ENCODE measurements around the gene MOGAT3. TPM values are rescaled to one million over a fixed set of nuclear protein-coding genes. Genes with fewer than 3 reads are reported as not detected.

MOGAT3 gene
- total RNA-seq, 1 experiment from 2014 or later = 0.52 TPM

DNA sequence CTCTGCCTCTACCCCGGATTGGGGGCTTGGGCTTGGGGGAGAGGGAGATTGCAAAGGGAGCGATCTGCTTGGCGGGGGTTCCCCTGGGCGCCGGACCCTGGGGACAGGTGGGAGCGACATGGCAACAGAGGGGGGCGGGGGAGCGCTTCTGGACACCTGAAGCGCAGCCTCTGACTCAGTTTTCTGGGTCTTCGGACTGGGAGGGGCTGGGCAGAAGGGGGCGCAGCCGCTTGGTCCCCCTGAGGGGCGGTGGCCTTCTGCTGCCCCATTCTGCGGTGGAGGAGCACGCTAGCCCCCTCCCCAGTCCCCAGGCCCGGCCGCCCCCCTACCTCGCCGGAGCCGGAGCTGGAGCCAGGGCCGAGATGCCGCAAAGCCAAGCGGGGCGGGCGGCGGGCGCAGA is 21.1 kb downstream of the MOGAT3 start:
- peaks cover 59% of the 10 kb centered on the region for H3K27me3 ChIP-seq (ENCODE audit: control insufficient read depth, insufficient read depth, low read length)

DNA sequence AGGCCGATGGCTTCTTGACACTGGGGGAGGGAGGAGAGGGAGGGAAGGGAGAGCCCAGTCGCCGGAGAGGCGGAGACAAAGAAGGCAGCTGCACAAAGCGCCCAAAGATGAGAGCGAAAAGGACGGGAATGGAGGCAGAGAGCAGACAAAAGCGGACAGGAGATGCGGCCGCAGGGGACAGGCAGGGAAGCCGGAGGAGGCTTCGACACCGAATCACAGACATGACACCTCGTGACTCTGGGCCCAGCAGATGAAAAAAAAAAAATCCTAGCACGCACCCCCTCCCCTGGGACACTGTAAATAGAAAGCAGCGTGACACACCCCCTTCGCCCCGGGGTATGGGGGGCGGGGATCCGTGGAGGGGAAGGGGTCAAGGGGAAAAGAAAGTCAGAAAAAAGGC is 21.7 kb downstream of the MOGAT3 start:
- Histone ChIP-seq H3K36me3 (replicated peaks; ENCODE audit: control insufficient read depth, insufficient read depth, low read length) (no peaks in the 10 kb centered on the region), H3K27me3 (ENCODE audit: control insufficient read depth, insufficient read depth, low read length) (peaks cover 65% of the 10 kb centered on the region), H3K4me3 (ENCODE audit: insufficient read depth, low read depth, low read length) (peak overlapping the region; percentile 58)
- DNase-seq = peak; percentile 81

More for the DNA sequence above, 21.1 kb downstream of the MOGAT3 start:
- H3K4me3 ChIP-seq (ENCODE audit: insufficient read depth, low read depth, low read length) = peak overlapping the region; percentile 58
- DNase-seq = peak; percentile 82
- no peaks in the 10 kb centered on the region for H3K36me3 ChIP-seq (replicated peaks; ENCODE audit: control insufficient read depth, insufficient read depth, low read length)

DNA sequence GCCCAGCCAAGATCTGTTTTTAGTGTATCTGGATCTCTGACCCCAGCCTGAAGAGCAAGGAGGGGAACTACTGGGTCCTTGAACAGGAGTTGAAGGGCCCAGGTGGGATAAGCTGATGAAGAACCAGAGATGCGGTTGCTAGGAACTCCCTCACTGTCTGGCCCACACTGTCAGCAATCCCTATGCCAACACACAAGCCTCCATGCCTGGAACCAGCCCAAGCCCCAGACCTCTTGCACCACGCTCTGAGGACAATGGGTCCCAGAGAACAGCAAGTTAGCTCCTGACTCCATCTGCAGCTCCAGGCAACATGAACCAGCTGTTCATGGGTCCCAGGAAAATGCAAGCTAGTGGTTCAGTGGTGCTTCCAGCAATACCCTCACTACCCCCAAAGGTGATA is 23.2 kb downstream of the MOGAT3 start:
- peaks cover 79% of the 10 kb centered on the region for H3K27me3 ChIP-seq (ENCODE audit: control insufficient read depth, insufficient read depth, low read length)
- no peak for DNase-seq
- no peak overlapping the region for H3K4me3 ChIP-seq (ENCODE audit: insufficient read depth, low read depth, low read length)

DNA sequence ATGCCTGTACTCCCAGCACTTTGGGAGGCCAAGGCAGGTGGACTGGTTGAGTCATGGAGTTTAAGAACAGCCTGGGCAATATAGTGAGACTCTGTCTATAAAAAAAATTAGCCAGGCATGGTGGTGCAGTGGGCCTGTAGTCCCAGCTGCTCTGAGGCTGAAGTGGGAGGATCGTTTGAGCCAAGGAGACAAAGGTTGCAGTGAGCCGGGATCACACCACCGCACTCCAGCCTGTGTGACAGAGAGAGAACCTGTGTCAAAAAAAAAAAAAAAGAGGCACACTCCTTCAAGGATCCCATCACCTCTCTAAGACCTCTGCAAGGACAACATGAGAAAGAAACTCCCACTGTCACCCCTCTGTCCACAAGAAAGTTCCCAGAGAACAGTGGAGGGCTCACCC is 25.2 kb downstream of the MOGAT3 start:
- DNase-seq = no peak
- Histone ChIP-seq H3K4me3 (ENCODE audit: insufficient read depth, low read depth, low read length) (no peak overlapping the region), H3K36me3 (replicated peaks; ENCODE audit: control insufficient read depth, insufficient read depth, low read length) (no peaks in the 10 kb centered on the region), H3K27me3 (ENCODE audit: control insufficient read depth, insufficient read depth, low read length) (peaks cover 95% of the 10 kb centered on the region)

More for the DNA sequence above, 23.2 kb downstream of the MOGAT3 start:
- no peaks in the 10 kb centered on the region for H3K36me3 ChIP-seq (replicated peaks; ENCODE audit: control insufficient read depth, insufficient read depth, low read length)

DNA sequence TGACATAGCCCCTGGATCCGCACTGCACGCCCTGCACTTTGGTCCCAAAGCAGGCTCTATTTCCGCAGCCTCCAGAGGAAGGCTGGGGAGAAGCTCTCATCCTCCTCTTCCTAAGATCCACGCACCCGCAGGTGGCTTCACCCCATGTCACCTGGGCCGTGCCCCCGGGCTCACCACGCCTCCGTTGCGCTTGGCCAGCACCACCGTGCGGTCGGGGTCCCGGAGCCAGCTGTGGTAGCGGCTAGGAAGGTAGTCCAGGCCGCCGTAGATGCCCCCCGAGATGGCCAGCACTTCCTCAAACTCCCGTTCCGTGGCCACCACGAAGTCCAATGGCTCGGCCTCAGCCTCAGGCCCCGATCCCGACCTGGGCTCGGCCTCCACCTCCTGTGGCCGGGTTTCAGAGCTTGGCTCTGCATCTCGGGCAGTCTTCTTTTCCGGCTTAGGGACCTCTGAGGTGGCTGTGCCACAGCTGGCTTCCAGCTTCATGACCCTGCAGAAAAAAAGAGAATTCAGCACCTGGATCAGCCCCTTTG is 26.4 kb downstream of the MOGAT3 start:
- peak; percentile 79 for DNase-seq
- Histone ChIP-seq H3K4me3 (ENCODE audit: insufficient read depth, low read depth, low read length) (peak overlapping the region; percentile 41), H3K36me3 (replicated peaks; ENCODE audit: control insufficient read depth, insufficient read depth, low read length) (no peaks in the 10 kb centered on the region), H3K27me3 (ENCODE audit: control insufficient read depth, insufficient read depth, low read length) (peaks cover 95% of the 10 kb centered on the region)

DNA sequence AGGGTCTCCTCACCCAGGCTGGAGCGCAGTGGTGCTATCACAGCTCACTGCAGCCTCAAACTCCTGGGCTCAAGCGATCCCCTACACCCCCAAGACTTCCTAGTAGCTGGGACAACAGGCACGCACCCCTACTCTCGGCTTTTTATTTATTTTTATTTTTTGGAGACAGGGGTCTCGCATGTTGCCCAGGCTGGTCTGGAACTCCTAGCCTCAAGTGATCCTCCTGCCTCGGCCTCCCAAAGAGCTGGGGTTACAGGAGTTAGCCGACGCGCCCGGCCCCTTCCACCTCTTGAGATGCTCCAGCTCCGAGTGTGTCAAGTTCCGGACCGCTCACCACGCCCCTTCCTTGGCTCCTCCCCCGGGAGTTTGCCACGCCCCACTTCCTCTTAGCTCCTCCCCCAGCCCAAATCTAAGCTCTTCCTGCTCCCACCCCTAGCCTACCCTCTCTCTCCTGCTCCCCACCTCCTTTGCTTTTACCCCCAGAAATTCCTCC is 27.0 kb downstream of the MOGAT3 start:
- peak; percentile 96 for DNase-seq
- H3K27me3 ChIP-seq (ENCODE audit: control insufficient read depth, insufficient read depth, low read length) = peaks cover 97% of the 10 kb centered on the region
- no peaks in the 10 kb centered on the region for H3K36me3 ChIP-seq (replicated peaks; ENCODE audit: control insufficient read depth, insufficient read depth, low read length)

DNA sequence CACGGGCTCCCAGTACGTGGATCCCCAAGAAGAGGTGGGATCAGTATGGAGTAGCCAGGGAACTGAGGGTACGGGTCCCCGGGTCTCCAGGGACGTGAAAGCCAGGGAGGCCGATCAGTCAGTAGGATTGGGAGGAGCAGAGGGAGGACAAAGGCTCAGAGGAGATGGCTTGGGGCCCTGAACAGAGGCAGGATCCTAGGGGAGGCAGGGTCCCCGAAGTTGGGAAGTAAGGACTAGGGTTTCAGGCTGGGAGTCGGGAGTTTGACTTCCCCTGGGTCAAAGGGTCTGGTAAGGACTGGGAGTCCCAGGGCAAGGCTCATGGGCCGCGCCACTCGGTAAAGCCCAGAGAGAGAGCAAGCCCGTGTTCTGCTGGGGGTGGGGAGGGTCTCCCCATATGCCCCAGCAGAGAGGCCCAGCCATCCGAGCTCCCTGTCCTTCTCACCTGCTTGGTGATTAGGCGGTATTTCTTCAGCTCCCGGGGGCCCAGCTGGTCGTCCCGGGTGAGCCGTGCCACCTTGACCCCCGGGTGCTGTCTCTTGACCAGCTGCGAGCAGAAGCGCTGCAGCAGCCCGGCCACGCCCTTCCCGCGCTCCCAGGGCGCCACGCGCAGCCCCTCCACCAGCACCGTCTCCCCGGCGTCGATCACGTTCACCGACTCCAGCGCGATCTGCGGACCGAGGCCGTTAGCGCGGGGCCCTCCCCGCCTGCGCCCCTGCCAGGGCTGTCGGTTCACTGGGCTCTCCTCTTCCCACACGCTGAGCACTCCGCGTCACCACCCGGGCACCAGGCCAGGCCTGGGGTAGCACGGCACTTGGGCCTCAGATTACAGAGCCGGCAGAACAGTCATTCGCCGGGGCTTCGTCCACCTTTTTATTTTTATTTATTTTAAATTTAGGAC is 27.7 kb downstream of the MOGAT3 start:
- Histone ChIP-seq H3K27me3 (ENCODE audit: control insufficient read depth, insufficient read depth, low read length) (peaks cover 98% of the 10 kb centered on the region), H3K4me3 (ENCODE audit: insufficient read depth, low read depth, low read length) (peak overlapping the region; percentile 40), H3K36me3 (replicated peaks; ENCODE audit: control insufficient read depth, insufficient read depth, low read length) (no peaks in the 10 kb centered on the region)
- peak; percentile 77 for DNase-seq

More for the DNA sequence above, 27.0 kb downstream of the MOGAT3 start:
- peak overlapping the region; percentile 41 for H3K4me3 ChIP-seq (ENCODE audit: insufficient read depth, low read depth, low read length)

DNA sequence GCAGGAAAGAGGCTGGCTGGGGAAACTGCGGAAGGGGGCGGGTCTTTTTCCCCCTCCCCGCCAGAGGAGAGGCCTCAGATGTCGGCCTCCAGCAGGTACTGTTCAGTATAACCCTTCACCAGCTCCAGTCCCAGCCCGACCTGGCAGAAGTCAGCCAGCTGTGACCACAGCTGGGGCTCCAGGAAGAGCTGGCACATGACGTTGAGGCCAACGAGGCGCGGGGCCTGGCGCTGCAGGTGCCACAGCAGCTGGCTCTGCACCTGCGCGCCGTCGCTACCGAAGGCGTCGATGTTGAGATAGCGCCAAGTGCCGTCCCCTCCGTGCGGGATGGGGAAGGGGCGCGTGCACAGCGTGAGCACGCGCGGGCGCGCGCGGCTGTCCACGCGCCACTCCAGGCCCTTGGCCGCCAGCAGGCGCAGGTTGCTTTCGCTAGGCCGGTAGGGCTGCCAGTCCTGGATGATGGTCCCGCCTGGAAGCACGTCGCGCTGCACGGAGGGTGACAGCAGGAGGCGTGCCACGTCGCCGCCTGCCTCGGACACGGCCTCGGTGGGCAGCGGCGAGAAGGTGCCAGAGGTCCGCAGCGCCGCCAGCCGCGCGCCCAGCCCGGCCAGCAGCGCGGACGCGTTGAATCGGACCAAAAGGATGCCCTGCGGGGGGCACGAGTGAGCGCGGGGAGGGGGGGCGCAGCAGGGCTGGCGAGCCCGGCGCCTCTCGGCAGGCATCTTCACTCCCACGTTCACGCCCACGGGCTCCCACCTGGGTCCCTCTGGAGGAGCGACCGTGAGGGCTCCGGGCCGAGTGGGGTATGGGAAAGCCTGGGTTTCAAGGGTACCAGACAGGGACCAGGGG is 28.6 kb downstream of the MOGAT3 start:
- peak; percentile 83 for DNase-seq
- peak overlapping the region; percentile 40 for H3K4me3 ChIP-seq (ENCODE audit: insufficient read depth, low read depth, low read length)
- no peaks in the 10 kb centered on the region for H3K36me3 ChIP-seq (replicated peaks; ENCODE audit: control insufficient read depth, insufficient read depth, low read length)
- H3K27me3 ChIP-seq (ENCODE audit: control insufficient read depth, insufficient read depth, low read length) = peaks cover 96% of the 10 kb centered on the region

DNA sequence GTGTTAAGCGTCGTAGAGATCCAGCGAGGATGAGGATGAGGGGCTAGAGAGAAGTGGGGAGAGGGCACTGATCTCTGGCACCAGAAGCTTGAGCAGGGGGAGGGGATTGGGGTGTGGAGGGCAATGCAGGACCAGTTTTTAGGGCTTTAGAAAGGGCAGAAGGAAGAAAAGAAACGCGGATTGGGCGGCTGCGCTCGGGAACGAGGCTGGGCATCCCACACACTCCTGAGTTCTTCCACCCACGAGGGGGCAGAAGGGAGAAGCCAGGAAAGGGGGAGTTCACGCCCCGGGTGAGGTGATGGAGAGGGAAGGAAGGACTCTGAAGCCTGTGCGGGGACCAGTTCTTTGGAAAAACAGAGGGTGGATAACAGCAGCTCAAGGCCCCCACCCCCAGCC is 29.4 kb downstream of the MOGAT3 start:
- peaks cover 92% of the 10 kb centered on the region for H3K27me3 ChIP-seq (ENCODE audit: control insufficient read depth, insufficient read depth, low read length)
- no peaks in the 10 kb centered on the region for H3K36me3 ChIP-seq (replicated peaks; ENCODE audit: control insufficient read depth, insufficient read depth, low read length)
- DNase-seq = peak; percentile 60
- peak overlapping the region; percentile 40 for H3K4me3 ChIP-seq (ENCODE audit: insufficient read depth, low read depth, low read length)

DNA sequence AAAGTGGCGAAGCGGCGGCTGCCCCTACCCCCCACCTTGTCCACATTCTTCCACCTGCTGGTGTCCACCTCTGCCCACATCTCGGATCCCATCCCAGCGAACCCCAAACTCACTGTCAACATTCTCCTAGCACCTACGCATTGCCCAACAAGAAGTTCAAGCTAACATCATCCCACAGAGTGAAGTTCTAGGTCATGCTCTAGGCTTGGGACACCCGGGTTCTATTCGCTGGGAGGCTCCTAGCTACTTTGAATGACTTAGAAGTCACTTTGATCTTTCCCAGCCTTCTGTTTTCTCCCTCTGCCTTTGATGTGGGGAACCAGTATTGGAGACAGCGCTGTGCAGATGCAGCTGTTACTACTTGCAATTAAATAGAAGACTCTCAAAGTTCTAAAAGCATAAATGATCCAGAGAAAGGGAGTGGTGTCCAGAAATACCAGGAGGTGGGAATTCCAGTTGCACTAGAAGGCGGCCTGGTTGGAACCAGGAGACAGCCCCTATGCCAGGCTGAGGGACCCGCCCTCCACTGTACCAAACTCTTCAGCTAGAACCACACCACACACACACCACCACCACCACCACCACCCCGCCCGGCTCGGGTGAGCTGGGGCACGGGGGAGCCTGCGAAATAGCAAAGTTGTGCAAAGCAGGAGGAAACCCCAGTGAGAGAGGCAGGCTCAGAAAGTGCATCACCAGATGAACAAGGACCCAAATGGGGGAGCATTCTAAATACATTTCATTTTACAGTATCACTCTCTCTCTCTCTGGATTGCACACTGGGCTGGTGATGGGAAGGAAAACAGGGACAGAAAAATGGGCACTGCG is 30.0 kb downstream of the MOGAT3 start:
- DNase-seq = peak; percentile 47
- Histone ChIP-seq H3K27me3 (ENCODE audit: control insufficient read depth, insufficient read depth, low read length) (peaks cover 90% of the 10 kb centered on the region), H3K4me3 (ENCODE audit: insufficient read depth, low read depth, low read length) (no peak overlapping the region), H3K36me3 (replicated peaks; ENCODE audit: control insufficient read depth, insufficient read depth, low read length) (no peaks in the 10 kb centered on the region)

DNA sequence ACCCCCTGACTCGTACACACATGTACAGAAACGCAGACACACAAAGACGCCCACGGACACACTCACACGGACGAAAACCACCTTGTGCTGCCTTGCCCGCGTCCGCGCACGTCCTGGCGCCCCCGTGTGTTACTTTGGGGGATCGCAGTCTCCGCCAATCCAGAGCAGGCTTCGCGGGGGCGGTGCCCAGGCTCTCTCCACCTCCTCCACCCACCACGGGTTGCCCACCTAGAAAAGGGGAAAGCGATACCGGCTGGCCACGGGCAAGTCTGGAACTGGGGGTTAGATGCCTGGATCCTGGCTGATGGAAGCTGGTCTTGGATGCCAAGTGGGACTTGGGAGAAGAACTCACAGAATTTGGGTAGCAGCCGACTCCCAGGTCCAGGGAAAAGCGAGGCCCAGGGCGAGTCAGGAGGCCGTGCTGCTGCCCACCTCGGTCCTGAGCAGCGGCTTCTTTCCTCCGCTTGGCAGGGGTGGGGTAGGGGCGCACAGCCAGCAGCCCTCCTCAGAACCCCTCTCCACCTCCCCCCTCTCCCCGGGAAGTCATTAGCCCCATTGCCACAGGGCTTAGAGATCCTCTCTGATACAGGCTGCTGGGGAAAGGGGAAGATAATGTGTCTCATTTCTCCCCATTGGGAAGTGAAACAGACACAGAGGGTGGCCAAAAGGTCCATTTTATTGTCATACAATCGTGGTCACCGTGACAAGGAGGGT is 30.8 kb downstream of the MOGAT3 start:
- H3K27me3 ChIP-seq (ENCODE audit: control insufficient read depth, insufficient read depth, low read length) = peaks cover 85% of the 10 kb centered on the region
- peak; percentile 91 for DNase-seq
- peak overlapping the region; percentile 24 for H3K4me3 ChIP-seq (ENCODE audit: insufficient read depth, low read depth, low read length)
- H3K36me3 ChIP-seq (replicated peaks; ENCODE audit: control insufficient read depth, insufficient read depth, low read length) = no peaks in the 10 kb centered on the region

DNA sequence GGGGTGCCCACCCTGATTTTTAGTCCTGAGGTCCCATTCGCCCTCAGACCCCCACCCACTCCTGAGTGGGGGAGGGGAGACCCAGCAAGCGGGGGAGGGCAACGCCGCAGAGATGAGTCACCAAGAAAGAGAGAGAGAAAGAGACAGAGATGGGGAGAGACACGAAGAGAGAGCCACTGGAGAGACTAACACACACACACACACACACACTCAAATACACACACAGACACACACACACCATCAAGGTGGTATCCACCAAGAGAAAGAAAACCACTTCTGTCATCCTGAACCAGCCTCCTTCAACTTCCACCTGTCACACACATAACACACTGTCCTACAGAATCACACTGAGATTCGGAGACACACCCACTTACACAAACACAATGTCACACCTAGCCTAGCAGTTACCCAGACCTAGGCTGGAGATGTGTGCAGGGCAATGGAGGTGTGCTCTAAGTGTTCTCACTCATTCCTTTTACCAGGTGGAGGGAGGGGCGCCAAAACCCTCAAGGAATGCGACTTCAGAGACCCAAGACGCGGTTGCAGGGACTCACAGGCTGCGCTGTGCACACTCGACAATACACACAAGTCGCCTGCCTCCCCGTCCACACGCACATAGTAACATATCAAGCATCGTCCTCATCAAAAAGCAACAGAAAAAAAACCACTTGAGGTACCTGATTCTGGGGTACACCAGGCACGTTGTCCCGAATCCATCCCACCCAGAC is 31.6 kb downstream of the MOGAT3 start:
- no peaks in the 10 kb centered on the region for H3K36me3 ChIP-seq (replicated peaks; ENCODE audit: control insufficient read depth, insufficient read depth, low read length)
- H3K4me3 ChIP-seq (ENCODE audit: insufficient read depth, low read depth, low read length) = peak overlapping the region; percentile 24
- H3K27me3 ChIP-seq (ENCODE audit: control insufficient read depth, insufficient read depth, low read length) = peaks cover 84% of the 10 kb centered on the region
- DNase-seq = peak; percentile 35
